ENCODE measurements around the gene ACOXL. TPM values are rescaled to one million over a fixed set of nuclear protein-coding genes. Genes with fewer than 3 reads are reported as not detected.
A peak's percentile ranks its signal among the peaks of the same experiment; 100 is the strongest.

ACOXL gene
- total and polyA plus RNA-seq, 10 of the 15 experiments (the other 5 are each of a cell fraction or from before 2014, with no cell fraction given), result 0.05 to 1.3 (median 0.71) TPM

DNA sequence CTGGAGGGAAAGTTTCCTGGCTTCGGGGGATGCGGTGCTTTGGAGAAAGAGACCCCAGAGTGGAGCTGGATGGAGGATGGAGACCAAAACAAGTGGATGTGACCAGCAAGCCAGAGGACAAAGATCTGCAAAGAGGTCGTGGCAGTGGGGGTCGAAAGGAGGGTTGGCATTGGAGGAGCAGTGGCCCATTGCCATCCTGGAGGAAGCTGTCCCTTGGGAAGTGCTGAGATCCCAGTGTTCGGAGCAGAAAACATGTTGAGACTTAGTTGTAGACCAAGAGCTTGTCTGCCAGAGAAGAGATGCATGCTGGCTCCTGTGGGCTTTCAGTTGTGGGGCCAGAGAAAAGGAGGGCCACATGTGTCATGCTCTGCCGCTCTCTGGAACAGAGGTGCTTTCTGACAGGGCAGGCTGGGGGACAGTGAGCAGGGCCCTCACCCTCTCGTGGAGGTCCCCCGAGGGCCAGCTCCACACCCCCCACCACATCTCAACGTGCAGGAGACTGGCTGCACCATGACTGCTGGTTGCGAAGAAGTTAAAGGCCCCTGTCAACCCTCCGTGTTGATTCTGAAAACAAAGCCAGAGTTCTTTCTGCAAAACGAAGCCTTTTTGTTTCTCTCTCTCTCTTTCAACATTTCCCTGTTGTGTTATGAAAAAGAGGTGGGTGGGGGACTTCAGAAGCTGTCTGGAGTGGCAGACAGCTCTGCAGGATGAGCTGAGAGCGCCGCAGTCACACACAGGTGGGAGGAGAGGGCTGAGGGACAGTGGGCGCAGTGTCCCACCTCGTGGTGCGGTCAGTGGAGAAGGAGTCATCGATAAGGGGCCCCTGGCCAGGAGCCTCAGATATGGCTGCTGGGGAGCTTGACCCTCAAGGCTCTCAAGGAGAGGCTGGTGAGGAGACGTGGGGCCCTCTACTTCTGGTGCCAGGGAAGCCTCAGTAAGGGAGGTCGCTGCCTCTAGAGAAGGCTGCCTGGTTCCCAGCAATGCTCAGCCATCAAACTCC lies 310.7 kb downstream of the ACOXL start (continued):
- TF ChIP-seq, protein P1, sequence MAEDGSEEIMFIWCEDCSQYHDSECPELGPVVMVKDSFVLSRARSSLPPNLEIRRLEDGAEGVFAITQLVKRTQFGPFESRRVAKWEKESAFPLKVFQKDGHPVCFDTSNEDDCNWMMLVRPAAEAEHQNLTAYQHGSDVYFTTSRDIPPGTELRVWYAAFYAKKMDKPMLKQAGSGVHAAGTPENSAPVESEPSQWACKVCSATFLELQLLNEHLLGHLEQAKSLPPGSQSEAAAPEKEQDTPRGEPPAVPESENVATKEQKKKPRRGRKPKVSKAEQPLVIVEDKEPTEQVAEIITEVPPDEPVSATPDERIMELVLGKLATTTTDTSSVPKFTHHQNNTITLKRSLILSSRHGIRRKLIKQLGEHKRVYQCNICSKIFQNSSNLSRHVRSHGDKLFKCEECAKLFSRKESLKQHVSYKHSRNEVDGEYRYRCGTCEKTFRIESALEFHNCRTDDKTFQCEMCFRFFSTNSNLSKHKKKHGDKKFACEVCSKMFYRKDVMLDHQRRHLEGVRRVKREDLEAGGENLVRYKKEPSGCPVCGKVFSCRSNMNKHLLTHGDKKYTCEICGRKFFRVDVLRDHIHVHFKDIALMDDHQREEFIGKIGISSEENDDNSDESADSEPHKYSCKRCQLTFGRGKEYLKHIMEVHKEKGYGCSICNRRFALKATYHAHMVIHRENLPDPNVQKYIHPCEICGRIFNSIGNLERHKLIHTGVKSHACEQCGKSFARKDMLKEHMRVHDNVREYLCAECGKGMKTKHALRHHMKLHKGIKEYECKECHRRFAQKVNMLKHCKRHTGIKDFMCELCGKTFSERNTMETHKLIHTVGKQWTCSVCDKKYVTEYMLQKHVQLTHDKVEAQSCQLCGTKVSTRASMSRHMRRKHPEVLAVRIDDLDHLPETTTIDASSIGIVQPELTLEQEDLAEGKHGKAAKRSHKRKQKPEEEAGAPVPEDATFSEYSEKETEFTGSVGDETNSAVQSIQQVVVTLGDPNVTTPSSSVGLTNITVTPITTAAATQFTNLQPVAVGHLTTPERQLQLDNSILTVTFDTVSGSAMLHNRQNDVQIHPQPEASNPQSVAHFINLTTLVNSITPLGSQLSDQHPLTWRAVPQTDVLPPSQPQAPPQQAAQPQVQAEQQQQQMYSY (CRISPR knock-in tag; IDR thresholded peaks at IDR 0.05), result no peak
- TF ChIP-seq, protein P2, sequence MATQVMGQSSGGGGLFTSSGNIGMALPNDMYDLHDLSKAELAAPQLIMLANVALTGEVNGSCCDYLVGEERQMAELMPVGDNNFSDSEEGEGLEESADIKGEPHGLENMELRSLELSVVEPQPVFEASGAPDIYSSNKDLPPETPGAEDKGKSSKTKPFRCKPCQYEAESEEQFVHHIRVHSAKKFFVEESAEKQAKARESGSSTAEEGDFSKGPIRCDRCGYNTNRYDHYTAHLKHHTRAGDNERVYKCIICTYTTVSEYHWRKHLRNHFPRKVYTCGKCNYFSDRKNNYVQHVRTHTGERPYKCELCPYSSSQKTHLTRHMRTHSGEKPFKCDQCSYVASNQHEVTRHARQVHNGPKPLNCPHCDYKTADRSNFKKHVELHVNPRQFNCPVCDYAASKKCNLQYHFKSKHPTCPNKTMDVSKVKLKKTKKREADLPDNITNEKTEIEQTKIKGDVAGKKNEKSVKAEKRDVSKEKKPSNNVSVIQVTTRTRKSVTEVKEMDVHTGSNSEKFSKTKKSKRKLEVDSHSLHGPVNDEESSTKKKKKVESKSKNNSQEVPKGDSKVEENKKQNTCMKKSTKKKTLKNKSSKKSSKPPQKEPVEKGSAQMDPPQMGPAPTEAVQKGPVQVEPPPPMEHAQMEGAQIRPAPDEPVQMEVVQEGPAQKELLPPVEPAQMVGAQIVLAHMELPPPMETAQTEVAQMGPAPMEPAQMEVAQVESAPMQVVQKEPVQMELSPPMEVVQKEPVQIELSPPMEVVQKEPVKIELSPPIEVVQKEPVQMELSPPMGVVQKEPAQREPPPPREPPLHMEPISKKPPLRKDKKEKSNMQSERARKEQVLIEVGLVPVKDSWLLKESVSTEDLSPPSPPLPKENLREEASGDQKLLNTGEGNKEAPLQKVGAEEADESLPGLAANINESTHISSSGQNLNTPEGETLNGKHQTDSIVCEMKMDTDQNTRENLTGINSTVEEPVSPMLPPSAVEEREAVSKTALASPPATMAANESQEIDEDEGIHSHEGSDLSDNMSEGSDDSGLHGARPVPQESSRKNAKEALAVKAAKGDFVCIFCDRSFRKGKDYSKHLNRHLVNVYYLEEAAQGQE (IDR thresholded peaks at IDR 0.05; ENCODE audit: low read depth, low read length), result no peak
- TF ChIP-seq EGR1 (IDR thresholded peaks at IDR 0.05; ENCODE audit: borderline replicate concordance in 1 of 2, low read depth in 2 of 2, low read length in 2 of 2) (peak in 1 of 2 experiments; percentile 81; a peak in 2 of 3 replicates), CHD2 (IDR thresholded peaks at IDR 0.05; ENCODE audit: borderline replicate concordance, low read depth, low read length) (no peak), NFIC (IDR thresholded peaks at IDR 0.05; ENCODE audit: low read depth, low read length) (peak; percentile 75; the same call in 1 of the 2 replicates), CHD1 (IDR thresholded peaks at IDR 0.05; ENCODE audit: low read depth, low read length) (no peak)
- TF ChIP-seq, protein P3, sequence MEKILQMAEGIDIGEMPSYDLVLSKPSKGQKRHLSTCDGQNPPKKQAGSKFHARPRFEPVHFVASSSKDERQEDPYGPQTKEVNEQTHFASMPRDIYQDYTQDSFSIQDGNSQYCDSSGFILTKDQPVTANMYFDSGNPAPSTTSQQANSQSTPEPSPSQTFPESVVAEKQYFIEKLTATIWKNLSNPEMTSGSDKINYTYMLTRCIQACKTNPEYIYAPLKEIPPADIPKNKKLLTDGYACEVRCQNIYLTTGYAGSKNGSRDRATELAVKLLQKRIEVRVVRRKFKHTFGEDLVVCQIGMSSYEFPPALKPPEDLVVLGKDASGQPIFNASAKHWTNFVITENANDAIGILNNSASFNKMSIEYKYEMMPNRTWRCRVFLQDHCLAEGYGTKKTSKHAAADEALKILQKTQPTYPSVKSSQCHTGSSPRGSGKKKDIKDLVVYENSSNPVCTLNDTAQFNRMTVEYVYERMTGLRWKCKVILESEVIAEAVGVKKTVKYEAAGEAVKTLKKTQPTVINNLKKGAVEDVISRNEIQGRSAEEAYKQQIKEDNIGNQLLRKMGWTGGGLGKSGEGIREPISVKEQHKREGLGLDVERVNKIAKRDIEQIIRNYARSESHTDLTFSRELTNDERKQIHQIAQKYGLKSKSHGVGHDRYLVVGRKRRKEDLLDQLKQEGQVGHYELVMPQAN (conservative IDR thresholded peaks at IDR 0.05), result no peak
- TF ChIP-seq, protein P4, sequence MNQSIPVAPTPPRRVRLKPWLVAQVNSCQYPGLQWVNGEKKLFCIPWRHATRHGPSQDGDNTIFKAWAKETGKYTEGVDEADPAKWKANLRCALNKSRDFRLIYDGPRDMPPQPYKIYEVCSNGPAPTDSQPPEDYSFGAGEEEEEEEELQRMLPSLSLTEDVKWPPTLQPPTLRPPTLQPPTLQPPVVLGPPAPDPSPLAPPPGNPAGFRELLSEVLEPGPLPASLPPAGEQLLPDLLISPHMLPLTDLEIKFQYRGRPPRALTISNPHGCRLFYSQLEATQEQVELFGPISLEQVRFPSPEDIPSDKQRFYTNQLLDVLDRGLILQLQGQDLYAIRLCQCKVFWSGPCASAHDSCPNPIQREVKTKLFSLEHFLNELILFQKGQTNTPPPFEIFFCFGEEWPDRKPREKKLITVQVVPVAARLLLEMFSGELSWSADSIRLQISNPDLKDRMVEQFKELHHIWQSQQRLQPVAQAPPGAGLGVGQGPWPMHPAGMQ (IDR thresholded peaks at IDR 0.05; ENCODE audit: borderline replicate concordance), result no peak

All from GM12878 (cell line).